Adipose tissue (tissue), 3 donors: ENCODE data around the gene TBC1D1. TPM values are rescaled to one million over a fixed set of nuclear protein-coding genes. Genes with fewer than 3 reads are reported as not detected.
"Not testable (repeated sequence)": the region's sequence is repeated elsewhere in the genome, so short reads cannot be mapped to it uniquely, and the experiment has no call there.

Experiments used
- H3K27ac ChIP-seq: one replicate; pipeline ENCODE4 v1.5.1; 2013; ENCODE audit warnings: low read depth, low read length
- WGBS, 3 donors: extraction: QIAGEN DNeasy Blood & Tissue Kit; methylation state at CpG; one replicate each; pipeline ENCODE4 v1.1.7; 2013; 5-methylcytosine and 5-hydroxymethylcytosine counted together
- polyA plus RNA-seq, 3 donors: library from polyadenylated mRNA; stranded (reverse); fragments of 200-250 nt; gene quantifications; one replicate each; pipeline ENCODE4 v1.2.3, GENCODE V29; 2013
- donor health status: healthy with polysubstance abuse.
- donor health status: Bipolar disorder and iron deficiency.
- donor health status: healthy.

TBC1D1 gene
- polyA plus RNA-seq, 3 donors = 11.7 to 45.8 (median 33.4) TPM

- no peak overlapping the region for H3K27ac ChIP-seq
These were observed 125.8 kb downstream of the TBC1D1 start for GRCh38 chr4:38016698-38017097.

GRCh38 chr4:38017609-38018008 lies 126.7 kb downstream of the TBC1D1 start:
- no peak overlapping the region for H3K27ac ChIP-seq
- 92 to 95% (median 92%) methylated on average over 5 of the region's 5 CpGs for WGBS, 3 donors

More at GRCh38 chr4:38016698-38017097, 125.8 kb downstream of the TBC1D1 start:
- WGBS, 3 donors = 94 to 100% (median 96%) methylated on average over 2 of the region's 2 CpGs

GRCh38 chr4:38020386-38020785 lies 129.5 kb downstream of the TBC1D1 start:
- 90 to 98% (median 97%) methylated on average over 7 of the region's 7 CpGs for WGBS, 3 donors

GRCh38 chr4:38020961-38021360 lies 130.1 kb downstream of the TBC1D1 start:
- WGBS, 3 donors = 95 to 100% (median 99%) methylated on average over 4 of the region's 4 CpGs
- not testable (repeated sequence) for H3K27ac ChIP-seq

More at GRCh38 chr4:38020386-38020785, 129.5 kb downstream of the TBC1D1 start:
- H3K27ac ChIP-seq = no peak overlapping the region

GRCh38 chr4:38021751-38022150 lies 130.9 kb downstream of the TBC1D1 start:
- 67 to 92% (median 90%) methylated on average over 3 of the region's 3 CpGs for WGBS, 3 donors
- no peak overlapping the region for H3K27ac ChIP-seq

GRCh38 chr4:38023347-38024205 lies 132.7 kb downstream of the TBC1D1 start:
- H3K27ac ChIP-seq = no peak overlapping the region
- WGBS, 3 donors = 48 to 71% (median 56%) methylated on average over 13 of the region's 13 CpGs

GRCh38 chr4:38024206-38024509 lies 133.3 kb downstream of the TBC1D1 start:
- H3K27ac ChIP-seq = no peak overlapping the region
- 16 to 26% (median 21%) methylated on average over 3 of the region's 3 CpGs for WGBS, 3 donors

- 96 to 97% (median 96%) methylated on average over 7 of the region's 7 CpGs for WGBS, 3 donors
- H3K27ac ChIP-seq = no peak overlapping the region
These were observed 134.8 kb downstream of the TBC1D1 start for GRCh38 chr4:38025665-38026064.

- 78 to 95% (median 90%) methylated on average over 6 of the region's 6 CpGs for WGBS, 3 donors
- no peak overlapping the region for H3K27ac ChIP-seq
These were observed 135.4 kb downstream of the TBC1D1 start for GRCh38 chr4:38026158-38026740.

GRCh38 chr4:38030023-38030422 lies 139.1 kb downstream of the TBC1D1 start:
- no peak overlapping the region for H3K27ac ChIP-seq
- WGBS, 3 donors = 44 to 56% (median 54%) methylated on average over 3 of the region's 3 CpGs

GRCh38 chr4:38034986-38035882 lies 144.3 kb downstream of the TBC1D1 start:
- WGBS, 3 donors = 55 to 63% (median 58%) methylated on average over 11 of the region's 11 CpGs
- H3K27ac ChIP-seq = no peak overlapping the region

GRCh38 chr4:38036548-38036947 lies 145.7 kb downstream of the TBC1D1 start:
- H3K27ac ChIP-seq = no peak overlapping the region
- WGBS, 3 donors = 91 to 100% (median 97%) methylated on average over 4 of the region's 4 CpGs

- H3K27ac ChIP-seq = no peak overlapping the region
- WGBS, 3 donors = 87 to 94% (median 94%) methylated on average over 8 of the region's 8 CpGs
These were observed 146.7 kb downstream of the TBC1D1 start for GRCh38 chr4:38037612-38038011.

GRCh38 chr4:38040619-38041018 lies 149.7 kb downstream of the TBC1D1 start:
- H3K27ac ChIP-seq = no peak overlapping the region
- 73 to 88% (median 76%) methylated on average over 7 of the region's 7 CpGs for WGBS, 3 donors

GRCh38 chr4:38044060-38044459 lies 153.2 kb downstream of the TBC1D1 start:
- no peak overlapping the region for H3K27ac ChIP-seq
- 90 to 96% (median 90%) methylated on average over 7 of the region's 7 CpGs for WGBS, 3 donors

- WGBS, 3 donors = 63 to 82% (median 75%) methylated on average over 8 of the region's 8 CpGs
These were observed 154.6 kb downstream of the TBC1D1 start for GRCh38 chr4:38045289-38045988.

GRCh38 chr4:38046727-38047489 lies 156.0 kb downstream of the TBC1D1 start:
- WGBS, 3 donors = 73 to 92% (median 83%) methylated on average over 5 of the region's 5 CpGs
- no peak overlapping the region for H3K27ac ChIP-seq

More at GRCh38 chr4:38045289-38045988, 154.6 kb downstream of the TBC1D1 start:
- H3K27ac ChIP-seq = no peak overlapping the region
